Testis (tissue), 3 donors: ENCODE data around the gene FBXO9. TPM values are rescaled to one million over a fixed set of nuclear protein-coding genes. Genes with fewer than 3 reads are reported as not detected.

Source experiments
- DNase-seq: peaks from one replicate; pipeline ENCODE4 v3.0.0-alpha.2; 2019
- H3K27ac ChIP-seq, 2 donors: fragments of 200-600 bp; sonication (generic); one replicate each; pipeline ENCODE4 v1.5.1; 2019
- H3K27me3 ChIP-seq: fragments of 200-600 bp; sonication (generic); one replicate; pipeline ENCODE4 v1.5.1; 2019
- H3K36me3 ChIP-seq: fragments of 200-600 bp; sonication (generic); one replicate; pipeline ENCODE4 v1.5.1; 2017; ENCODE audit warnings: low read depth; ENCODE audit errors: missing control alignments
- H3K4me1 ChIP-seq: fragments of 200-600 bp; sonication (generic); one replicate; pipeline ENCODE4 v1.5.1; 2019
- H3K4me3 ChIP-seq, 2 donors: fragments of 200-600 bp; sonication (generic); one replicate each; pipeline ENCODE4 v1.5.1; 2017 to 2019
- H3K9me3 ChIP-seq: fragments of 200-600 bp; sonication (generic); one replicate; pipeline ENCODE4 v1.5.1; 2017
- CTCF ChIP-seq, 3 experiments: fragments of 450-650 bp in 2 of 3; fragments of 200-600 bp in 1 of 3; sonication (generic) in 1 of 3; IDR thresholded peaks; one replicate each; pipeline ENCODE4 v1.5.1; 2016 to 2019; ENCODE audit warnings: antibody characterized with exemption in 3 of 3, mild to moderate bottlenecking in 2 of 3, moderate library complexity in 1 of 3
- POLR2A ChIP-seq: fragments of 450-650 bp; IDR thresholded peaks from one replicate; pipeline ENCODE4 v1.6.1; 2017; ENCODE audit warnings: antibody characterized with exemption, mild to moderate bottlenecking, moderate library complexity
- WGBS, 2 donors: methylation state at CpG; one replicate each; pipeline ENCODE4 v1.1.5; 2018; 5-methylcytosine and 5-hydroxymethylcytosine counted together
- intact Hi-C: fragments of 100-400 bp; cut with DNase I; formaldehyde crosslinking; loops from one replicate; pipeline ENCODE4 v1.15.1; 2023; ENCODE audit warnings: low total_unique reads
- polyA plus RNA-seq: library from polyadenylated mRNA; stranded (reverse); fragments of 350-450 nt; fragmentation: Illumina TruSeq; extraction: RNeasy Lipid Tissue Mini Kit (QIAGEN cat#74804); gene quantifications from one replicate; pipeline ENCODE4 v1.2.3, GENCODE V29; 2014; ENCODE audit warnings: low read depth, low replicate concordance; ENCODE audit not compliant: insufficient read depth
- total RNA-seq, 2 donors: library from RNA; depleted of rRNA; stranded (reverse); fragments of >200 nt; gene quantifications; one replicate each; pipeline ENCODE4 v1.2.3, GENCODE V29; 2016

The FBXO9 gene
- total and polyA plus RNA-seq, 3 donors from 2014 or later: 75.1 to 81.6 (median 76.6) TPM

- Histone ChIP-seq H3K9me3 (no peaks in the 10 kb centered on the region), H3K36me3 (no peaks in the 10 kb centered on the region), H3K27ac (no peak overlapping the region), H3K4me3 (no peak overlapping the region), H3K4me1 (no peaks in the 10 kb centered on the region), H3K27me3 (no peaks in the 10 kb centered on the region)
- intact Hi-C loops: no loop called here
- no peak for DNase-seq
- 52 to 73% methylated on average over 4 of the region's 4 CpGs for WGBS, 2 donors
- TF ChIP-seq CTCF (IDR thresholded peaks at IDR 0.05) (no peak), POLR2A (no peak)
Measured at GRCh38 chr6:53119772-53120409, 54.7 kb downstream of the FBXO9 start.

- intact Hi-C loops: no loop called here
- no peak for TF ChIP-seq CTCF (IDR thresholded peaks at IDR 0.05)
- TF ChIP-seq POLR2A: no peak
- H3K4me1 ChIP-seq: no peaks in the 10 kb centered on the region
- DNase-seq: no peak
- no peaks in the 10 kb centered on the region for H3K36me3 ChIP-seq
- no peak overlapping the region for H3K4me3 ChIP-seq
- no peak overlapping the region for H3K27ac ChIP-seq
- WGBS, 2 donors: 96 to 97% methylated on average over 10 of the region's 10 CpGs
- no peaks in the 10 kb centered on the region for H3K27me3 ChIP-seq
- no peaks in the 10 kb centered on the region for H3K9me3 ChIP-seq
Measured at GRCh38 chr6:53124131-53124800, 59.1 kb downstream of the FBXO9 start.

- intact Hi-C loops: no loop called here
- Histone ChIP-seq H3K4me1 (no peaks in the 10 kb centered on the region), H3K36me3 (no peaks in the 10 kb centered on the region), H3K27me3 (no peaks in the 10 kb centered on the region), H3K4me3 (no peak overlapping the region), H3K9me3 (no peaks in the 10 kb centered on the region), H3K27ac (no peak overlapping the region)
- TF ChIP-seq POLR2A: no peak
- no peak for TF ChIP-seq CTCF (IDR thresholded peaks at IDR 0.05)
- DNase-seq: no peak
- 93 to 96% methylated on average over 4 of the region's 4 CpGs for WGBS, 2 donors
Measured at GRCh38 chr6:53125276-53125675, 60.1 kb downstream of the FBXO9 start.

- whole genome bisulfite sequencing, 2 donors: 94 to 97% methylated on average over 5 of the region's 5 CpGs
- Histone ChIP-seq H3K9me3 (no peaks in the 10 kb centered on the region), H3K27ac (no peak overlapping the region), H3K27me3 (no peaks in the 10 kb centered on the region), H3K4me3 (no peak overlapping the region), H3K4me1 (no peaks in the 10 kb centered on the region), H3K36me3 (no peaks in the 10 kb centered on the region)
- no peak for DNase-seq
- TF ChIP-seq POLR2A (no peak), CTCF (IDR thresholded peaks at IDR 0.05) (no peak)
- intact Hi-C loops: no loop called here
Measured at GRCh38 chr6:53128842-53129241, 63.6 kb downstream of the FBXO9 start.
